AG09309 (cell line): Measurements from ENCODE around the gene FAR2.
"Not testable (repeated sequence)": the region's sequence is repeated elsewhere in the genome, so short reads cannot be mapped to it uniquely, and the experiment has no call there.

Experiments
- DNase-seq: peaks from one replicate; pipeline ENCODE4 v3.0.0-alpha.2; 2010; ENCODE audit warnings: low read depth
- H3K4me3 ChIP-seq: 2 replicates; pipeline ENCODE4 v1.5.1; 2011; ENCODE audit warnings: mild to moderate bottlenecking, low read depth, low read length, moderate library complexity; ENCODE audit not compliant: control insufficient read depth
- TF ChIP-seq, protein P1 (sequence below): IDR thresholded peaks from 2 replicates; pipeline ENCODE4 v1.5.1; 2011; ENCODE audit warnings: mild to moderate bottlenecking, low read depth, low read length, inconsistent platforms; ENCODE audit not compliant: insufficient read depth, control insufficient read depth; ENCODE audit errors: missing control alignments

Gene FAR2

DNA sequence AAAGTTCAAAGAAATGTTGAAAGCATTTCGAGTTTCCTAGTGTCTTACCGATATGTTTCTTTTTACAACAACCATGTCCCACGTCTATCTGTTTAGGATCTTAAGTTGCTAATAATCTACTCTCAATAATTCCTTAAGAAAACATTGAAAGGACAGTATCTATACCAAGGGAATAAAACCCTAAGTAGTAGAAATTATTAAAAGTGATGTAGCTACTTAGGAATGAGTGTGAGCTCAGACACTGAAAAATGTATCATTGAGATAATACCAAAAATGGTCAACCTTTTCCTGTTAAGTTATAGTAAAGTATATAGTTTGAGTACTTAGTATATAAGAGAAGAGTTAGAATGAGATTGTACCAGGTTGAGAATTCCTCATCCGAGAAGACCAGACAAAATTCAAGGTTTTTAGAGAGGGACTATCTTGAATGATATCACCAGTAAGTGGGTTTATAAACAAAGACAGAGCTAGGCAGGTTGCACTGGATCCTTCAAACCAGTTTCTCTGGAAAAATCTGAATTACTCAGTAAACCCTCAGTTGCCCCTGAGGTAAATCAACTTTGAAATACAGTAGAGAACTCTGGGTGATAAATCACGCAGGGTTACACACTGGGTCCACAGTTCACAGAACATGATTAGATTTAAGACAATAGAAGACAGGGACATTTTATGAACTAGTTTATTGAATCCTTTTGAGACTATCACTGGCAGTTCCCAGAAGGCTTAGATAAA, 135.1 kb downstream of the FAR2 start:
- no peak overlapping the region for H3K4me3 ChIP-seq
- no peak for DNase-seq
- TF ChIP-seq, protein P1, sequence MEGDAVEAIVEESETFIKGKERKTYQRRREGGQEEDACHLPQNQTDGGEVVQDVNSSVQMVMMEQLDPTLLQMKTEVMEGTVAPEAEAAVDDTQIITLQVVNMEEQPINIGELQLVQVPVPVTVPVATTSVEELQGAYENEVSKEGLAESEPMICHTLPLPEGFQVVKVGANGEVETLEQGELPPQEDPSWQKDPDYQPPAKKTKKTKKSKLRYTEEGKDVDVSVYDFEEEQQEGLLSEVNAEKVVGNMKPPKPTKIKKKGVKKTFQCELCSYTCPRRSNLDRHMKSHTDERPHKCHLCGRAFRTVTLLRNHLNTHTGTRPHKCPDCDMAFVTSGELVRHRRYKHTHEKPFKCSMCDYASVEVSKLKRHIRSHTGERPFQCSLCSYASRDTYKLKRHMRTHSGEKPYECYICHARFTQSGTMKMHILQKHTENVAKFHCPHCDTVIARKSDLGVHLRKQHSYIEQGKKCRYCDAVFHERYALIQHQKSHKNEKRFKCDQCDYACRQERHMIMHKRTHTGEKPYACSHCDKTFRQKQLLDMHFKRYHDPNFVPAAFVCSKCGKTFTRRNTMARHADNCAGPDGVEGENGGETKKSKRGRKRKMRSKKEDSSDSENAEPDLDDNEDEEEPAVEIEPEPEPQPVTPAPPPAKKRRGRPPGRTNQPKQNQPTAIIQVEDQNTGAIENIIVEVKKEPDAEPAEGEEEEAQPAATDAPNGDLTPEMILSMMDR: no peak

DNA sequence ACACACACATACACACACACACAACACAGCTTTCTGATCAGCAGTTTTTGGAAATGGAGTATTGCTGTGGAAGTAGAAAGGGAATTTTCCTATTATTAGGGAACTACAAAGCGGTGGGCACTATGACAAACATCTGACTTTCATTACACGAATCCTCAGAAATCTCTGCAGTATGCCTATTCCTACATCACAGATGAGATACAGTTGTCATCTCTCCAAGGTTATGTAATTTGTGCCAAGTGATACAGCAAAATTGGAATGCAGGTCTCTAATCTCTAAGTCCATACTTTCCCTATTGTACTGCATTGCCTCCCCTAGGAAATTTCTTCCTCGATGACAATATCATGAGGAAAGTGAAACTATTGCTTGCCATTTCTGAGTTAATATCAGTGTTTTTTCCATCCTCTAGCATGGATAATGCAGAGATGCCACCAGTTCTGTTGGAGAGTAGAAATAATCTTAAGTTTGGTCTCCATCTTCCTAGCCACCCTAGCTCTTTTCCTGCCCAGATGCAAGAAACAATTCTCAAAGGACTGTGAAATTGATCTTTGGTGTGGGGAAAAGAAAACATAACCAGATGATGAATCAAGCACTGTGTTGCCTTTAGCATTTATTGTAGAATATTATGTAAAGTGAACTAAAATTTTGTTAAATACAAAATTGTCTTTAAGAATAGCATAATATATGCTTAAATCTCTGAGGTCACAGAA, 137.2 kb downstream of the FAR2 start:
- DNase-seq: no peak
- no peak overlapping the region for H3K4me3 ChIP-seq
- TF ChIP-seq, protein P1: no peak

DNA sequence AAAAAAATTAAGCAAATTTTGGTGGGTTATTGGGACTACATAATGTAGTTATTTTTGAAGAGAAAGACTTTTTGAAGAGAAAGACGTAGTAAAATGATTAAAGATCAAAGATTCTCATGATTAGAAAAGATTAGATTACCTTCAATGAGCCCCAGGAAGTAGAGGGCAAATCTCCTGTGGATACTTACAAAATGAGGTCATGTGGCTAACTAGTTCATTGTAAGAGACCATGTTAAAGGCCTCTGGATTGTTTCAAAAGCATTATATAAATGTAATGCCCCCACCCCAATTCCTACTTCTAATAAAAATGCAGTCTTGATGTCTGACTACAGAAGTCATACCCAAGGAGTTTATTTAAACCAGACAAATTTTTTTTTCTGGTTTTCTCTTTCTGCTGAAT, 138.5 kb downstream of the FAR2 start:
- no peak overlapping the region for H3K4me3 ChIP-seq
- TF ChIP-seq, protein P1: no peak
- DNase-seq: no peak

DNA sequence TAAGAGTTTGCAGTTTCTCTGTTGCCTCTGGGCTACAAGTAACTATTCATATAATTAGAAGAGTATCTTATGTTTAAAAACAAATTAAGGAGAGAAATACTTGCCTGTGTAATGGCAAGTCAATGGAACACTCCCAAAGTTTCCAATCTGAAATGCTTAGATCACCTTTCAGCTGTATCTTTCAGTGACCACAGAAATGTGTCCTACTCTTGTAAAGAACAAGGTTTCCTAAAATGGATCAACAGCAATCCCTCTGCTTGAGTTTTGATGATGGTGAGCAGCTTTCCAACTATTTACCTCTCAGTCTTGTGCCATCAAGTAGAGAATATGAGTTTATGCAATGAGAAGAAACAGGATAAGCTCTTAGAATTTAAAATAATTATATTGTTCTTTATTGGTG, 139.0 kb downstream of the FAR2 start:
- TF ChIP-seq, protein P1: no peak
- no peak for DNase-seq
- no peak overlapping the region for H3K4me3 ChIP-seq

DNA sequence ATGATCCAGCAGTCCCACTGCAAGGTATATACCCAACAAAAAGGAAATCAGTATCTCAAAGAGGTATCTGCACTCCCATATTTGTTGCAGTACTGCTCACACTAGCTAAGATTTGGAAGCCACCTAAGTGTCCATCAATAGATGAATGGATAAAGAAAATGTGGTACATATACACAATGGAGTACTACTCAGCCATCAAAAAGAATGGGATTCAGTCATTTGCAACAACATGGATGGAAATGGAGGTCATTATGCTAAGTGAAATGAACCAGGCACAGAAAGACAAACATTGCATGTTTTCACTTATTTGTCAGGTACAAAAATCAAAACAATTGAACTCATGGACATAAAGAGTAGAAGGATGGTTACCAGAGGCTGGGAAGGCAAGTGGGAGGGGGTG, 141.4 kb downstream of the FAR2 start:
- DNase-seq, H3K4me3 ChIP-seq: not testable (repeated sequence)

DNA sequence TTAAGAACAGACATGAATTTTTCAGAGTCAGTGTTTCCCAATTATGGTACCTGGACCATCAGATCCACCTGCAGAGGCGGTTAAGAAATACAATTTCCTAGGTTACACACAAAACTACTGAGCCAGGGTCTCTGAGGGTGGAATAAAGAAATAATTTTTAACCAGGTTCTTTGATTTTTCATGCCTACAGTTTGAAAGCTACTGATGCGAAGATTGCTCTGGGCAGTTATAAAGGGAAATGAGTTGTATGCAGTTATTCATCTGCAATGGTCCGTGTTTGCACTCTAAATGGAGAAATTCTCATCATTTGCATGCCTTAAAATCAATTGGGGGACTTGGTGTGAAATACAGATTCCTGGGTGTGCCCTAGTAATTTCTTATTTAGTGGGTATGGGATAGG, 142.1 kb downstream of the FAR2 start:
- H3K4me3 ChIP-seq: no peak overlapping the region
- TF ChIP-seq, protein P1: no peak
- DNase-seq: no peak

DNA sequence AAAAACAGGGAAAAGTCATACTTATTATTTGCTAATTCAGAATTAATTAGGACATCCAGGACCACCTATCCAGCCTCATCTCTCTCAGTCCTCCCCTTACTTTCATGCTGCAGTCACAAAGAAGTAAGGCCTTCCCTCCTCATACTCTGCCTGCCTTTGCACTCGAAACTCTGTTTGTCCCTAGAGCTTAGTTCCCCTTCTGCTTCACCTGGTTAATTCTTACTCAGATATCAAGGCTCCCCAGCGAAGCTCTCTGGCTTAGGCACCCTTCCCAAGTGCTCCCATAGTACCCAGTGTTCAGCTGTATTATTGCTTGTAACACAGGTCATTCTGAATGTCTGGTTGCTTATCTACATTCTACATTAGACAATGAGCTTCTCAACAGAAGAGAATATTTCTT, 150.6 kb downstream of the FAR2 start:
- TF ChIP-seq, protein P1: no peak
- no peak for DNase-seq
- no peak overlapping the region for H3K4me3 ChIP-seq
